HCEC 1CT (cell line): ENCODE results near the gene EPHA10.

ENCODE experiments used
- DNase-seq: peaks from one replicate; pipeline ENCODE4 v3.0.0-alpha.2; 2017

Gene EPHA10

GRCh38 chr1:37670133-37670532, 94.8 kb downstream of the EPHA10 start:
- no peak for DNase-seq

- DNase-seq = no peak
These were observed 97.8 kb downstream of the EPHA10 start for GRCh38 chr1:37667023-37667671.

GRCh38 chr1:37666241-37666867, 98.6 kb downstream of the EPHA10 start:
- no peak for DNase-seq
